Stimulated activated CD4-positive, alpha-beta T cell treated with anti-CD3 and anti-CD28 coated beads, Interleukin-4, amount 100 ng/mL, for 1 hour (primary cell): ENCODE results near the gene COX6A1.
"Not testable (repeated sequence)": the region's sequence is repeated elsewhere in the genome, so short reads cannot be mapped to it uniquely, and the experiment has no call there.

ENCODE experiments used
- DNase-seq: peaks from one replicate; pipeline ENCODE4 v3.0.0-alpha.2; 2020

The COX6A1 gene

GRCh38 chr12:120468325-120468820 is 30.5 kb downstream of the COX6A1 start:
- DNase-seq, result peak; percentile 18

- DNase-seq, result peak; percentile 59
Measured at GRCh38 chr12:120468821-120469449, 31.0 kb downstream of the COX6A1 start.

- peak; percentile 98 for DNase-seq
Measured at GRCh38 chr12:120469450-120470149, 31.7 kb downstream of the COX6A1 start, which contains the start of gene SRSF9. TSS of gene SRSF9 (minus strand) at chr12:120469748. CDS start at chr12:120469609, 139 bp downstream.

- no peak for DNase-seq
Measured at GRCh38 chr12:120470150-120470784, 32.4 kb downstream of the COX6A1 start.

GRCh38 chr12:120472521-120472920 is 34.6 kb downstream of the COX6A1 start:
- no peak for DNase-seq

- no peak for DNase-seq
Measured at GRCh38 chr12:120473807-120474615, 36.1 kb downstream of the COX6A1 start.

GRCh38 chr12:120474616-120474960 is 36.7 kb downstream of the COX6A1 start:
- no peak for DNase-seq

GRCh38 chr12:120475643-120476042 is 37.7 kb downstream of the COX6A1 start:
- no peak for DNase-seq

GRCh38 chr12:120479458-120479857 is 41.5 kb downstream of the COX6A1 start:
- no peak for DNase-seq

- no peak for DNase-seq
Measured at GRCh38 chr12:120480211-120480610, 42.3 kb downstream of the COX6A1 start.

- no peak for DNase-seq
Measured at GRCh38 chr12:120481022-120481767, 43.3 kb downstream of the COX6A1 start.

GRCh38 chr12:120483621-120484020 is 45.7 kb downstream of the COX6A1 start:
- no peak for DNase-seq

- DNase-seq, result no peak
Measured at GRCh38 chr12:120485961-120486881, 48.3 kb downstream of the COX6A1 start.

GRCh38 chr12:120487552-120487951 is 49.6 kb downstream of the COX6A1 start:
- not testable (repeated sequence) for DNase-seq

GRCh38 chr12:120488057-120488640 is 50.2 kb downstream of the COX6A1 start:
- DNase-seq, result no peak

- DNase-seq, result no peak
Measured at GRCh38 chr12:120489018-120489417, 51.1 kb downstream of the COX6A1 start.

GRCh38 chr12:120490325-120490724 is 52.4 kb downstream of the COX6A1 start:
- DNase-seq, result no peak
